Activated naive CD8-positive, alpha-beta T cell (primary cell): Measurements from ENCODE around the gene FOXA3.

ENCODE experiments used
- H3K27ac Mint-ChIP-seq: one replicate; pipeline ENCODE4 v1.8.0; 2021; ENCODE audit warnings: mixed read lengths
- H3K27me3 Mint-ChIP-seq: one replicate; pipeline ENCODE4 v1.8.0; 2021; ENCODE audit warnings: mixed read lengths
- H3K36me3 Mint-ChIP-seq: one replicate; pipeline ENCODE4 v1.8.0; 2021; ENCODE audit warnings: mixed read lengths
- H3K4me1 Mint-ChIP-seq: one replicate; pipeline ENCODE4 v1.8.0; 2021; ENCODE audit warnings: low read depth, mixed read lengths
- H3K4me3 Mint-ChIP-seq: one replicate; pipeline ENCODE4 v1.8.0; 2021; ENCODE audit warnings: mild to moderate bottlenecking, mixed read lengths
- H3K9me3 Mint-ChIP-seq: one replicate; pipeline ENCODE4 v1.8.0; 2021; ENCODE audit warnings: low read depth, mixed read lengths

Gene FOXA3

DNA sequence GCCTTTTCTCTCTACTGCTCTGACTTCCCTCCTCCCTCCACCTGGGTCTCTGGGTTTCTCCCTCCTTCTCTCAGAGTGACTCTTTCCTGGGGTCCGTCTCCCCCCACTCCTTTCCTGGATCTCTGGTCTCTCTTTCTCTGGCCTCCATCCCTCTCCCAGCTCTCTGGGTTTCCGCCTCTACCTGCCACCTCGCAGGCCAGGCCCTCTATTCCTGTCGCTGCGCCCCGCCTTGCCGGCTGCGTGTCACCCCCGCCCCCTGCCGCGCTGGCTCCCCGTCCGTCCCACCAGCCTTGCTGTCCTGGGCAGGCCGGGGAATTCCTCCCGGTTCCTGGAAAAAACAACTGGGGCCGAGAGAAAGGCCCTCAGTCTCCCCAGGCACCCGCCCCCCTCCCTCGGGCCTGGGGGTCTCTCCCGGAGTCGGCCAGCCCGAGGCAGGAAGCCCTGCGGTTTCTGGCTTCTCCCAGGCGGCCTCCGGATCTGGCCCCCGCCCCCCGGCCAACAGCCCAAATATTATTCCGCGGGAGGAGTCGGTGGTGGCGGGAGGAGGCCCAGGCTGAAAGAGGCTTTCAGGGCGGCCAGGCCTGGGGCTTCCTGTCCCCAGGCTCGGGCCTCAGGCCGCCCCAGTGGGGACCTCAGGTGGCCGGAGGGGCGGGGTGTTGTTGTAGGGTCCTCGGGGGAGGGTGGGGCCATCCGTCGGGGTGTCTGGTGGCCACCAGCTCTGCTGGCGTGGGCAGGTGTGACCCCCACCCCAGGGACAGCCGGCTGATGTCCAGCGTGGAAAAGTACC lies 12.5 kb downstream of the FOXA3 start:
- H3K9me3 Mint-ChIP-seq, result no peaks in the 10 kb centered on the region
- H3K36me3 Mint-ChIP-seq, result no peaks in the 10 kb centered on the region
- peak overlapping the region; percentile 43 for H3K4me3 Mint-ChIP-seq

GRCh38 chr19:45878043-45878794 lies 14.1 kb downstream of the FOXA3 start:
- Mint-ChIP-seq H3K9me3 (no peaks in the 10 kb centered on the region), H3K4me3 (no peak overlapping the region), H3K27ac (peak overlapping the region; percentile 41), H3K36me3 (peaks cover under 1% of the 10 kb centered on the region), H3K27me3 (peaks cover 15% of the 10 kb centered on the region), H3K4me1 (peaks cover 21% of the 10 kb centered on the region)

More for the DNA sequence above, 12.5 kb downstream of the FOXA3 start:
- H3K27ac Mint-ChIP-seq, result no peak overlapping the region
- peaks cover 15% of the 10 kb centered on the region for H3K27me3 Mint-ChIP-seq
- H3K4me1 Mint-ChIP-seq, result peaks cover 15% of the 10 kb centered on the region

- Mint-ChIP-seq H3K4me3 (no peak overlapping the region), H3K27me3 (peaks cover 15% of the 10 kb centered on the region), H3K4me1 (peaks cover 28% of the 10 kb centered on the region), H3K27ac (no peak overlapping the region), H3K36me3 (peaks cover 3% of the 10 kb centered on the region), H3K9me3 (no peaks in the 10 kb centered on the region)
Measured at GRCh38 chr19:45879055-45879454, 14.9 kb downstream of the FOXA3 start.

DNA sequence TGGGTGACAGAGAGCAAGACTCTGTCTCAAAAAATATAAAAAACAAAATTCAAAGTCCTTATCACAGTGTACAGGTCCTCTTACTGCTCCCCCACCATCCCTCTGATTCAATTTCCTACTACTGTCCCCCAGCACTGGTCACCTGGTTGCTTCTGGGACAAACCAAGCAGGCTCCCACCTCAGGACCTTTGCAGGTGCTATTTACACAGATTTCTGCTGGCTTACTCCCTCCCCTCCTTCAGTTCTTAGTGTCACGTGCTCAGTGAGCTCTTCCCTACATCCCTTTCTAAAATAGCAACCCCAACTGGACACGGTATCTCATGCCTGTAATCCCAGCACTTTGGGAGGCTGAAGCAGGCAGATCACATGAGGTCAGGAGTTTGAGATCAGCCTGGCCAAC lies 15.8 kb downstream of the FOXA3 start:
- Mint-ChIP-seq H3K9me3 (no peaks in the 10 kb centered on the region), H3K4me1 (peaks cover 32% of the 10 kb centered on the region), H3K27me3 (peaks cover 12% of the 10 kb centered on the region), H3K27ac (no peak overlapping the region), H3K36me3 (peaks cover 3% of the 10 kb centered on the region), H3K4me3 (no peak overlapping the region)

- H3K4me1 Mint-ChIP-seq, result peaks cover 29% of the 10 kb centered on the region
- peaks cover 3% of the 10 kb centered on the region for H3K36me3 Mint-ChIP-seq
- peaks cover 9% of the 10 kb centered on the region for H3K27me3 Mint-ChIP-seq
- no peaks in the 10 kb centered on the region for H3K9me3 Mint-ChIP-seq
- no peak overlapping the region for H3K27ac Mint-ChIP-seq
- H3K4me3 Mint-ChIP-seq, result no peak overlapping the region
Measured at GRCh38 chr19:45881082-45881908, 17.2 kb downstream of the FOXA3 start.

- Mint-ChIP-seq H3K4me3 (no peak overlapping the region), H3K4me1 (peaks cover 28% of the 10 kb centered on the region), H3K36me3 (peaks cover 3% of the 10 kb centered on the region), H3K27ac (no peak overlapping the region), H3K9me3 (no peaks in the 10 kb centered on the region), H3K27me3 (peaks cover 7% of the 10 kb centered on the region)
Measured at GRCh38 chr19:45881909-45882528, 17.9 kb downstream of the FOXA3 start.

- H3K36me3 Mint-ChIP-seq, result peaks cover 3% of the 10 kb centered on the region
- no peaks in the 10 kb centered on the region for H3K9me3 Mint-ChIP-seq
- H3K27ac Mint-ChIP-seq, result peak overlapping the region; percentile 68
- peaks cover 22% of the 10 kb centered on the region for H3K4me1 Mint-ChIP-seq
- peak overlapping the region; percentile 90 for H3K4me3 Mint-ChIP-seq
- peaks cover 4% of the 10 kb centered on the region for H3K27me3 Mint-ChIP-seq
Measured at GRCh38 chr19:45882652-45883585, 18.8 kb downstream of the FOXA3 start.

DNA sequence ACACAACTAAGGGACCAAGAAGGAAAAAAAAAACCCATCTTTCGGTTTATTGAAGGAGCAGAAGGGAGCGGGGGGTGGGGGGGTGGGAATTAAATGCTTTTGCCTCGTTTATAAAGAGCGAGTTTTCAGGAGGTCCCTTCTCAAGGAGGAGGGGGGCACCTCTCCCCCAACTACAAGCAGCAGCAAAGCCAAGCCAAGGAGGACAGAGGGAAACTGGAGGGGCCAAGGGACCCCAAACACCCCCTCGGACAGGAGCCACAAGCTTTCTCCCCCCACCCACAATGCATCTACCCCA lies 19.4 kb downstream of the FOXA3 start:
- Mint-ChIP-seq H3K4me3 (peak overlapping the region; percentile 90), H3K27me3 (peaks cover under 1% of the 10 kb centered on the region)

GRCh38 chr19:45883881-45884681 lies 20.0 kb downstream of the FOXA3 start:
- Mint-ChIP-seq H3K27ac (peak overlapping the region; percentile 22), H3K9me3 (no peaks in the 10 kb centered on the region), H3K4me3 (peak overlapping the region; percentile 90)

More for the DNA sequence above, 19.4 kb downstream of the FOXA3 start:
- no peaks in the 10 kb centered on the region for H3K9me3 Mint-ChIP-seq
- peak overlapping the region; percentile 68 for H3K27ac Mint-ChIP-seq
- H3K4me1 Mint-ChIP-seq, result peaks cover 20% of the 10 kb centered on the region
- H3K36me3 Mint-ChIP-seq, result peaks cover 3% of the 10 kb centered on the region

DNA sequence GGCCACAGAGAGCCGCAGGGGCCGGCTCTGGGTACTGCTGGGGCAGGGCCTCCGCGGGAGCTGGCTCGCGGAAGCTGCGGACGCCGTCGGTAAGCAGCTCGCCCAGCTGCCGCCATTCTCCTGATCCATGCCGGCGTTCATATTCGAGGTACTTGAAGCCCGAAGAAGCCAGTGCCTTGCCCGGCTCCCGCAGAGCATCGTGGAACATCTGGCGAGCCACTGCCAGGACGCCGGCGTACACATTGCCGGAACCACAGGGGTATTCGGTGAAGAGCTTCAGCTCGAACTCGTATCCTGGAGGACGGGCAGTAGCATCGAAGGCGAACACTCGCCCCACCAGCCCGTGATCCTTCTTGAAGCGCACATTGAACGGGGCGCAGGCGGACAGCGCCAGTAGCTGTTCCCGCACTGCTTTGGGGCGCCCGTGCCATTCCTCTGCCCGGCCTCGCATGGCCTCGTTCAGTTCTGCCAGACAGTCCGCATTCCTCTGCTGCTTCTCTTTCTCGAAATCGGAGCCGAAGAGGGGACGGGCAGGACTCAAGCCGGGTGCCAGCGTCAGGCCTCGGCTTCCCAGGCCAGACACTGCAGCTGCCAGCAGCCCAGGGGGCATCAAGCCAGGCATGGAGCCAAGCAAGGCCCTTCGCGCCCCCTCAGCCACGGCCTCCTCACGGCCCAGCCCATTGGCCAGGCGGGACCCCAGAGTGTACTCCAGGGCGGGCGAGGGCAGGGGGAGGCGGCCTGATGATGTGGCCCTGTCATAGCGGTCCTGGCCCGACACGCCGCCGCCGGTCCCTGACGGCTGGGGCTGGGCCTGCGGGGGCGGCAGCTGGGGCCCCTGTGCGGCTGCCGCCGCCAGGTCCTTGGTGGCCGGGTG lies 20.8 kb downstream of the FOXA3 start:
- Mint-ChIP-seq H3K27me3 (no peaks in the 10 kb centered on the region), H3K4me1 (peaks cover 20% of the 10 kb centered on the region), H3K27ac (no peak overlapping the region), H3K4me3 (peak overlapping the region; percentile 53), H3K36me3 (peaks cover 3% of the 10 kb centered on the region), H3K9me3 (no peaks in the 10 kb centered on the region)

More at GRCh38 chr19:45883881-45884681, 20.0 kb downstream of the FOXA3 start:
- peaks cover 3% of the 10 kb centered on the region for H3K36me3 Mint-ChIP-seq
- peaks cover 20% of the 10 kb centered on the region for H3K4me1 Mint-ChIP-seq
- no peaks in the 10 kb centered on the region for H3K27me3 Mint-ChIP-seq

- Mint-ChIP-seq H3K4me1 (peaks cover 20% of the 10 kb centered on the region), H3K27ac (peak within 1 kb of the TSS; percentile 94), H3K27me3 (no peaks in the 10 kb centered on the region), H3K4me3 (peak within 1 kb of the TSS; percentile 97), H3K9me3 (no peaks in the 10 kb centered on the region), H3K36me3 (peaks cover 6% of the 10 kb centered on the region)
Measured at GRCh38 chr19:45885556-45886426, 21.7 kb downstream of the FOXA3 start, which contains the start of gene IRF2BP1. Gene IRF2BP1, minus strand, starts transcription at chr19:45886141. Its CDS starts 367 bp downstream, at chr19:45885774.
